Gastrocnemius medialis (tissue), 4 donors: ENCODE results near the gene RPL6.

Source experiments
- POLR2A ChIP-seq, 2 donors: fragments of 450-650 bp; IDR thresholded peaks; one replicate each; pipeline ENCODE4 v1.6.1; 2017; ENCODE audit warnings: antibody characterized with exemption in 2 of 2, mild to moderate bottlenecking in 2 of 2, moderate library complexity in 2 of 2
- TF ChIP-seq, protein P1 (sequence below), 5 experiments: fragments of 450-650 bp in 3 of 5; fragments of 200-600 bp in 2 of 5; sonication (generic) in 2 of 5; IDR thresholded peaks in 4 of 5; conservative IDR thresholded peaks in 1 of 5; 1 replicate in 4 of 5; 2 replicates in 1 of 5; pipeline ENCODE4 v1.5.1; 2016 to 2019; ENCODE audit warnings: antibody characterized with exemption in 5 of 5, mild to moderate bottlenecking in 3 of 5, moderate library complexity in 3 of 5

DNA sequence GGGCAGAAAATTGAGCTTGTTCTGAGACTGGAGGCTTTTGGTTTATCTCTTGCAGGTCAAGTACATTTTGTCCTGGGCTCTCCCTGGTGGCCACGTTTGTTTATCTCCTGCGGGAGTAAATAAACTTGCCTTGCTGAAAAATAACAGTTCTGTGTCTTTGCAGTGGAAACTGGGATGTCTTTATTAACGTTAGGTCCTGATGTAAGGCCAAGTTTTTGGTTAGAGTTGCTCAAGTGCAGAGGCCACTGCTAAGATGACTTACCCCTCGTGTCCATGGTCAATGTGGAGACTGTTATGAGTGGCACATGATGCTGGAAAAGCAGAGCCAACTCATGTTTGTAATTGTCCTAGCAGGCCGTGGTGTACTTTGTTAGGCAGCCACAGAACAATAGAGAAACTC, 13.1 kb upstream of the RPL6 start:
- TF ChIP-seq, protein P1, sequence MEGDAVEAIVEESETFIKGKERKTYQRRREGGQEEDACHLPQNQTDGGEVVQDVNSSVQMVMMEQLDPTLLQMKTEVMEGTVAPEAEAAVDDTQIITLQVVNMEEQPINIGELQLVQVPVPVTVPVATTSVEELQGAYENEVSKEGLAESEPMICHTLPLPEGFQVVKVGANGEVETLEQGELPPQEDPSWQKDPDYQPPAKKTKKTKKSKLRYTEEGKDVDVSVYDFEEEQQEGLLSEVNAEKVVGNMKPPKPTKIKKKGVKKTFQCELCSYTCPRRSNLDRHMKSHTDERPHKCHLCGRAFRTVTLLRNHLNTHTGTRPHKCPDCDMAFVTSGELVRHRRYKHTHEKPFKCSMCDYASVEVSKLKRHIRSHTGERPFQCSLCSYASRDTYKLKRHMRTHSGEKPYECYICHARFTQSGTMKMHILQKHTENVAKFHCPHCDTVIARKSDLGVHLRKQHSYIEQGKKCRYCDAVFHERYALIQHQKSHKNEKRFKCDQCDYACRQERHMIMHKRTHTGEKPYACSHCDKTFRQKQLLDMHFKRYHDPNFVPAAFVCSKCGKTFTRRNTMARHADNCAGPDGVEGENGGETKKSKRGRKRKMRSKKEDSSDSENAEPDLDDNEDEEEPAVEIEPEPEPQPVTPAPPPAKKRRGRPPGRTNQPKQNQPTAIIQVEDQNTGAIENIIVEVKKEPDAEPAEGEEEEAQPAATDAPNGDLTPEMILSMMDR (IDR thresholded peaks at IDR 0.05 in 4 of 5, conservative IDR thresholded peaks at IDR 0.05 in 1 of 5), result no peak
- TF ChIP-seq POLR2A (IDR thresholded peaks at IDR 0.05), result peak in 1 of 2 donors; percentile 40
